Measurements from ENCODE around the gene PLIN1. TPM values are rescaled to one million over a fixed set of nuclear protein-coding genes. Genes with fewer than 3 reads are reported as not detected.
A peak's percentile ranks its signal among the peaks of the same experiment; 100 is the strongest.
"Not testable (repeated sequence)": the region's sequence is repeated elsewhere in the genome, so short reads cannot be mapped to it uniquely, and the experiment has no call there.

The PLIN1 gene
- not detected in 2 replicates for total RNA-seq (2014; rRNA removed; shearing (Covaris generic); ENCODE audit: low replicate concordance)

- DNase-seq (ENCODE audit: low read depth), result no peak
- in situ Hi-C loops (cut with HindIII; ENCODE audit: low pct_unique_long_range_greater_than_20kb, low sequenced_read_pairs), result no loop called here
These were observed at the start of gene PLIN1 for GRCh38 chr15:89679212-89679611. Gene PLIN1 (minus strand): TSS chr15:89679367. CDS start chr15:89677489, 1,878 bp downstream.

GRCh38 chr15:89728254-89728653 is 49.1 kb upstream of the PLIN1 start:
- in situ Hi-C loops (cut with HindIII; ENCODE audit: low pct_unique_long_range_greater_than_20kb, low sequenced_read_pairs), result no loop called here
- no peak for DNase-seq (ENCODE audit: low read depth)

- in situ Hi-C loops (cut with HindIII; ENCODE audit: low pct_unique_long_range_greater_than_20kb, low sequenced_read_pairs), result no loop called here
- DNase-seq (ENCODE audit: low read depth), result no peak
These were observed 45.9 kb upstream of the PLIN1 start for GRCh38 chr15:89725064-89725463.

- in situ Hi-C loops (cut with HindIII; ENCODE audit: low pct_unique_long_range_greater_than_20kb, low sequenced_read_pairs), result no loop called here
- no peak for DNase-seq (ENCODE audit: low read depth)
These were observed 45.5 kb upstream of the PLIN1 start for GRCh38 chr15:89724621-89725020.

- no peak for DNase-seq (ENCODE audit: low read depth)
- in situ Hi-C loops (cut with HindIII; ENCODE audit: low pct_unique_long_range_greater_than_20kb, low sequenced_read_pairs), result no loop called here
These were observed 43.9 kb upstream of the PLIN1 start for GRCh38 chr15:89723031-89723430.

- DNase-seq (ENCODE audit: low read depth), result no peak
- in situ Hi-C loops (cut with HindIII; ENCODE audit: low pct_unique_long_range_greater_than_20kb, low sequenced_read_pairs), result no loop called here
These were observed 35.6 kb upstream of the PLIN1 start for GRCh38 chr15:89714775-89715174.

- DNase-seq (ENCODE audit: low read depth), result no peak
- in situ Hi-C loops (cut with HindIII; ENCODE audit: low pct_unique_long_range_greater_than_20kb, low sequenced_read_pairs), result no loop called here
These were observed 28.4 kb upstream of the PLIN1 start for GRCh38 chr15:89707577-89707976.

GRCh38 chr15:89704411-89704810 is 25.2 kb upstream of the PLIN1 start:
- DNase-seq (ENCODE audit: low read depth), result no peak
- in situ Hi-C loops (cut with HindIII; ENCODE audit: low pct_unique_long_range_greater_than_20kb, low sequenced_read_pairs), result no loop called here

GRCh38 chr15:89695198-89695597 is 16.0 kb upstream of the PLIN1 start:
- DNase-seq (ENCODE audit: low read depth), result no peak
- in situ Hi-C loops (cut with HindIII; ENCODE audit: low pct_unique_long_range_greater_than_20kb, low sequenced_read_pairs), result no loop called here

GRCh38 chr15:89693696-89694095 is 14.5 kb upstream of the PLIN1 start:
- in situ Hi-C loops (cut with HindIII; ENCODE audit: low pct_unique_long_range_greater_than_20kb, low sequenced_read_pairs), result no loop called here
- DNase-seq (ENCODE audit: low read depth), result no peak

- DNase-seq (ENCODE audit: low read depth), result no peak
- in situ Hi-C loops (cut with HindIII; ENCODE audit: low pct_unique_long_range_greater_than_20kb, low sequenced_read_pairs), result no loop called here
These were observed 13.9 kb upstream of the PLIN1 start for GRCh38 chr15:89693091-89693490.

- DNase-seq (ENCODE audit: low read depth), result peak; percentile 81
- in situ Hi-C loops (cut with HindIII; ENCODE audit: low pct_unique_long_range_greater_than_20kb, low sequenced_read_pairs), result no loop called here
These were observed 11.4 kb upstream of the PLIN1 start, which contains the start of the genes PEX11A and WDR93 for GRCh38 chr15:89690276-89691218. Gene PEX11A (minus strand): TSS chr15:89690754. CDS start chr15:89690632, 122 bp downstream. Gene WDR93 (plus strand): TSS chr15:89690811. CDS start chr15:89701747, 10,936 bp downstream.

- in situ Hi-C loops (cut with HindIII; ENCODE audit: low pct_unique_long_range_greater_than_20kb, low sequenced_read_pairs); DNase-seq (ENCODE audit: low read depth): not testable (repeated sequence)
These were observed 10.7 kb upstream of the PLIN1 start for GRCh38 chr15:89689930-89690275.

- in situ Hi-C loops (cut with HindIII; ENCODE audit: low pct_unique_long_range_greater_than_20kb, low sequenced_read_pairs), result no loop called here
These were observed 7.4 kb upstream of the PLIN1 start for GRCh38 chr15:89686522-89686921.

GRCh38 chr15:89685995-89686394 is 6.8 kb upstream of the PLIN1 start:
- no peak for DNase-seq (ENCODE audit: low read depth)
- in situ Hi-C loops (cut with HindIII; ENCODE audit: low pct_unique_long_range_greater_than_20kb, low sequenced_read_pairs), result no loop called here

More at GRCh38 chr15:89686522-89686921, 7.4 kb upstream of the PLIN1 start:
- DNase-seq (ENCODE audit: low read depth), result no peak

GRCh38 chr15:89681146-89681545 is 2.0 kb upstream of the PLIN1 start:
- in situ Hi-C loops (cut with HindIII; ENCODE audit: low pct_unique_long_range_greater_than_20kb, low sequenced_read_pairs), result no loop called here
- no peak for DNase-seq (ENCODE audit: low read depth)

- in situ Hi-C loops (cut with HindIII; ENCODE audit: low pct_unique_long_range_greater_than_20kb, low sequenced_read_pairs), result no loop called here
- DNase-seq (ENCODE audit: low read depth), result peak; percentile 27
These were observed 1.2 kb upstream of the PLIN1 start for GRCh38 chr15:89680282-89680873.

- in situ Hi-C loops (cut with HindIII; ENCODE audit: low pct_unique_long_range_greater_than_20kb, low sequenced_read_pairs), result no loop called here
- no peak for DNase-seq (ENCODE audit: low read depth)
These were observed 1.8 kb downstream of the PLIN1 start for GRCh38 chr15:89677381-89677780.

GRCh38 chr15:89675606-89676005 is 3.6 kb downstream of the PLIN1 start:
- in situ Hi-C loops (cut with HindIII; ENCODE audit: low pct_unique_long_range_greater_than_20kb, low sequenced_read_pairs), result no loop called here
- DNase-seq (ENCODE audit: low read depth), result no peak
